Stimulated activated CD4-positive, alpha-beta T cell treated with anti-CD3 and anti-CD28 coated beads, Interleukin-15, amount 100 ng/mL, for 24 hours (primary cell): ENCODE data around the gene DDX39B.

Experiments used
- DNase-seq: peaks from one replicate; pipeline ENCODE4 v3.0.0-alpha.2; 2020

Gene DDX39B

GRCh38 chr6:31575335-31575901 is 33.6 kb upstream of the DDX39B start, which contains the start of gene TNF:
Gene TNF (plus strand): TSS chr6:31575565. CDS start chr6:31575742, 177 bp downstream.
- peak; percentile 96 for DNase-seq

GRCh38 chr6:31574106-31575061 is 32.6 kb upstream of the DDX39B start:
- DNase-seq, result peak; percentile 82

GRCh38 chr6:31573239-31574105 is 31.7 kb upstream of the DDX39B start:
- peak; percentile 44 for DNase-seq

GRCh38 chr6:31572041-31572911 is 30.5 kb upstream of the DDX39B start, which contains the start of gene LTA:
Gene LTA (plus strand): TSS chr6:31572289. CDS start chr6:31572743, 454 bp downstream.
- DNase-seq, result peak; percentile 91

GRCh38 chr6:31569861-31570536 is 28.2 kb upstream of the DDX39B start:
- no peak for DNase-seq

- peak; percentile 81 for DNase-seq
Measured at GRCh38 chr6:31568537-31568961, 26.7 kb upstream of the DDX39B start.

GRCh38 chr6:31567531-31568370 is 25.9 kb upstream of the DDX39B start:
- peak; percentile 55 for DNase-seq

GRCh38 chr6:31560697-31561058 is 18.9 kb upstream of the DDX39B start:
- no peak for DNase-seq

- DNase-seq, result peak; percentile 74
Measured at GRCh38 chr6:31559958-31560696, 18.3 kb upstream of the DDX39B start.

GRCh38 chr6:31559606-31559957 is 17.8 kb upstream of the DDX39B start:
- DNase-seq, result no peak

GRCh38 chr6:31558631-31559500 is 17.1 kb upstream of the DDX39B start:
- peak; percentile 87 for DNase-seq

GRCh38 chr6:31558318-31558625 is 16.5 kb upstream of the DDX39B start:
- no peak for DNase-seq

GRCh38 chr6:31557443-31558317 is 15.9 kb upstream of the DDX39B start:
- no peak for DNase-seq

GRCh38 chr6:31556307-31556706 is 14.5 kb upstream of the DDX39B start:
- DNase-seq, result no peak

GRCh38 chr6:31551371-31551770 is 9.6 kb upstream of the DDX39B start:
- peak; percentile 74 for DNase-seq

GRCh38 chr6:31548544-31548873 is 6.7 kb upstream of the DDX39B start:
- DNase-seq, result no peak

- no peak for DNase-seq
Measured at GRCh38 chr6:31547727-31548543, 6.1 kb upstream of the DDX39B start.
